K562 (cell line): Measurements from ENCODE around the gene CCP110. TPM values are rescaled to one million over a fixed set of nuclear protein-coding genes. Genes with fewer than 3 reads are reported as not detected.

Source experiments
- ATAC-seq: fragments of 200-7000 bp; cut with Tn5 transposase; 3 replicates; pipeline ENCODE4 v1.9.1; 2020; ENCODE audit warnings: moderate library complexity
- BruUV-seq: library from RNA; stranded (reverse); fragments of 400-500 nt; replicated peaks from 2 replicates; lab custom pipeline; 2021; lab: Mats Ljungman, UMichigan
- CTCF ChIA-PET: fragments of 300-600 bp; formaldehyde crosslinking; extraction: SDS; loops from one replicate; lab custom pipeline; 2021; ENCODE audit warnings: low intra/inter-chr PET ratio; lab: Yijun Ruan, JAX
- POLR2A ChIA-PET: fragments of 300-600, 350-650 bp; sonication (Branson Sonifier 250); formaldehyde crosslinking; extraction: SDS; loops from one replicate; lab custom pipeline; 2021; ENCODE audit warnings: antibody characterized with exemption, inconsistent platforms; lab: Yijun Ruan, JAX
- DNase-seq, 4 experiments: peaks; one replicate each; pipeline versions ENCODE4 v3.0.0 to v3.0.0-alpha.2; 2011 to 2018; ENCODE audit warnings: low spot score in 3 of 4, mixed read lengths in 3 of 4; ENCODE audit errors: extremely low read depth in 1 of 4
- FAIRE-seq: peaks from 2 replicates; lab custom pipeline; 2011; peaks lifted over from hg19 to GRCh38; lab: Jason Lieb, UNC
- H2AFZ ChIP-seq: 2 replicates; pipeline ENCODE4 v1.6.0; 2011; ENCODE audit warnings: low read depth, low read length, control low read depth, inconsistent platforms
- H3K27ac ChIP-seq: fragments of 200-600 bp; 3 replicates; pipeline ENCODE4 v1.8.0; 2011; ENCODE audit warnings: low read depth, mild to moderate bottlenecking, control low read depth, inconsistent platforms, low read length, moderate library complexity, mixed read lengths; ENCODE audit errors: extremely low read depth
- H3K27me3 ChIP-seq, 2 experiments: fragments of 300-600 bp in 1 of 2; 2 replicates in 1 of 2; 3 replicates in 1 of 2; pipeline versions ENCODE4 v1.6.0 to v1.8.0; 2011; ENCODE audit warnings: inconsistent platforms in 2 of 2, low read length in 2 of 2, mild to moderate bottlenecking in 1 of 2, mixed read lengths in 1 of 2, moderate library complexity in 1 of 2; ENCODE audit not compliant: control insufficient read depth in 2 of 2, insufficient read depth in 2 of 2
- H3K36me3 ChIP-seq: fragments of 300-600 bp; 3 replicates; pipeline ENCODE4 v1.8.0; 2011; ENCODE audit warnings: mild to moderate bottlenecking, low read length, inconsistent platforms; ENCODE audit not compliant: control insufficient read depth, insufficient read depth
- H3K4me1 ChIP-seq, 2 experiments: fragments of 200-600 bp in 1 of 2; replicated peaks in 1 of 2; 2 replicates in 1 of 2; 3 replicates in 1 of 2; pipeline versions ENCODE4 v1.5.1 to v1.8.0; 2011; ENCODE audit warnings: inconsistent platforms in 2 of 2, low read length in 2 of 2, mild to moderate bottlenecking in 1 of 2, mixed read lengths in 1 of 2, moderate library complexity in 1 of 2; ENCODE audit not compliant: control insufficient read depth in 2 of 2, insufficient read depth in 2 of 2
- H3K4me2 ChIP-seq: 2 replicates; pipeline ENCODE4 v1.6.1; 2011; ENCODE audit warnings: low read length, control low read depth, inconsistent platforms, mixed read lengths; ENCODE audit not compliant: insufficient read depth
- H3K4me3 ChIP-seq: fragments of 200-600 bp; sonication (generic), shearing (Covaris generic); 2 replicates; pipeline ENCODE4 v1.5.1; 2016; ENCODE audit warnings: control low read depth, inconsistent platforms
- H3K79me2 ChIP-seq: fragments of 200-600 bp; 3 replicates; pipeline ENCODE4 v1.8.0; 2011; ENCODE audit warnings: low read length, inconsistent platforms; ENCODE audit not compliant: control insufficient read depth, insufficient read depth
- H3K9ac ChIP-seq, 2 experiments: 2 replicates each; pipeline versions ENCODE4 v1.6.0 to v1.6.1; 2011; ENCODE audit warnings: low read depth in 2 of 2, low read length in 2 of 2, control low read depth in 1 of 2, inconsistent platforms in 1 of 2, mild to moderate bottlenecking in 1 of 2, mixed read lengths in 1 of 2; ENCODE audit not compliant: insufficient read depth in 1 of 2
- H3K9me1 ChIP-seq: one replicate; pipeline ENCODE4 v1.6.0; 2011; ENCODE audit warnings: inconsistent platforms, mild to moderate bottlenecking, low read length, moderate library complexity; ENCODE audit not compliant: control insufficient read depth, insufficient read depth
- H3K9me3 ChIP-seq: replicated peaks from 2 replicates; pipeline ENCODE4 v1.5.1; 2011; ENCODE audit warnings: low read depth, low read length, inconsistent platforms; ENCODE audit not compliant: control insufficient read depth, insufficient read depth
- H4K20me1 ChIP-seq: replicated peaks from 2 replicates; pipeline ENCODE4 v1.6.1; 2011; ENCODE audit warnings: low read length, inconsistent platforms, mixed read lengths; ENCODE audit not compliant: control insufficient read depth, insufficient read depth
- MAZ ChIP-seq, 2 experiments: fragments of 450-650 bp in 1 of 2; sonication (generic) in 1 of 2; formaldehyde crosslinking; IDR thresholded peaks in 1 of 2; conservative IDR thresholded peaks in 1 of 2; 2 replicates each; pipeline versions ENCODE4 v1.4.0 to v1.5.0; 2020; ENCODE audit warnings: mild to moderate bottlenecking in 1 of 2, missing genetic modification reagents in 1 of 2
- SRF ChIP-seq, 2 experiments: fragments of 250-450, 450-650 bp in 1 of 2; sonication (Bioruptor Pico) in 1 of 2; sonication (generic) in 1 of 2; formaldehyde crosslinking; IDR thresholded peaks; 2 replicates each; pipeline versions ENCODE4 v1.5.0 to v1.5.1; 2020 to 2022; ENCODE audit warnings: mild to moderate bottlenecking in 1 of 2, missing genetic modification reagents in 1 of 2
- WGBS: fragments of 100-300 bp; shearing (Covaris generic); methylation state at CpG from one replicate; pipeline ENCODE4 v1.1.6; 2016; ENCODE audit warnings: low coverage, mixed read lengths; ENCODE audit not compliant: insufficient coverage; ENCODE audit errors: missing lambda C conversion rate; 5-methylcytosine and 5-hydroxymethylcytosine counted together
- in situ Hi-C: fragments of 300-500 bp; cut with MboI; formaldehyde crosslinking; loops from 4 replicates; pipeline ENCODE4 v1.15.0; 2018; ENCODE audit warnings: inconsistent platforms, mixed read lengths
- intact Hi-C: fragments of 100-400 bp; cut with micrococcal nuclease; formaldehyde crosslinking; loops from 2 replicates; pipeline ENCODE4 v1.14.2; 2022
- polyA plus RNA-seq, 8 experiments: library from polyadenylated mRNA; depleted of rRNA in 4 of 8; stranded (reverse) in 5 of 8; unstranded in 3 of 8; fragments of >200 nt; fragmentation: Nextera tagmentation in 2 of 8; fragmentation: Illumina TruSeq in 1 of 8; extraction: Ambion mirVana in 2 of 8; extraction: Trizol in 1 of 8; gene quantifications; 2 replicates each; pipeline versions ENCODE4 v1.2.1 to v1.2.3, GENCODE V29; 2011 to 2014; ENCODE audit warnings: inconsistent platforms in 1 of 8, missing spikeins in 1 of 8
- total RNA-seq, 7 experiments: library from RNA; depleted of rRNA in 6 of 7; stranded (reverse); fragments of >200 nt in 6 of 7; fragmentation: Illumina TruSeq in 2 of 7; extraction: Trizol in 2 of 7; gene quantifications; 2 replicates each; pipeline versions ENCODE4 v1.2.1 to v1.2.3, GENCODE V29; 2011 to 2021; ENCODE audit warnings: low replicate concordance in 1 of 7
- TF ChIP-seq, protein P1 (sequence below): fragments of 450-650 bp; IDR thresholded peaks from 2 replicates; pipeline ENCODE4 v1.6.1; 2016; ENCODE audit warnings: mild to moderate bottlenecking, moderate library complexity
- TF ChIP-seq, protein P2 (sequence below): fragments of 250-450 bp; sonication (Bioruptor Pico); IDR thresholded peaks from 2 replicates; pipeline ENCODE4 v1.4.0; 2020; ENCODE audit warnings: mild to moderate bottlenecking, moderate library complexity
- TF ChIP-seq, protein P3 (sequence below): sonication (generic); formaldehyde crosslinking; IDR thresholded peaks from 2 replicates; pipeline ENCODE4 v1.5.0; 2020; ENCODE audit warnings: missing genetic modification reagents

Gene CCP110
- total and polyA plus RNA-seq, 9 of the 15 experiments (the other 6 are each of a cell fraction or from before 2014, with no cell fraction given) = 3.5 to 16.1 (median 12.1) TPM

DNA sequence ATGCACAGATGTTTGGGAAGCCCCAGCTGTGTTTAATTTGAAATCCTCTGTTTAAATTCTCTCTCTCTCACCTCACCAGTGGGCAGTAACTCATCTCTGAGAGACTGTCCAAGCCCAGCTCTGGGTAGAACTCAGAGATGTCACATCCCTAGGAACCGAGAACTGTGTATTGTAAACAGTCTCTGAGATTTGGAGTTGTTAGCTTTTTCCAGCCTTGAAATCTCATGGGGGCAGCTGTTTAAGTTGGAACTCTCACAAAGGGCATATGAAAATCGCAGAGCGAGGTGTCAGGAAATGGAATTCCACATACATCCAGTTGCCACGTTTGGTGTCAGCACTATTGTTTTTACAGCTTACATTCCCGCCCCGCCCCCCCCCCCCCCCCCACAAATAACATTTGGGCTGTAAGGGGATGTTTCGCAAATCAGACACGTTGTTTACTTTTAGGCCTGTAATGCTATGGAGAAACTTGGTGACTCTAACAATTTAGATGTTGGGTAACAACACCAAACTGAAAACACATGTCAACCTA is 66.1 kb downstream of the CCP110 start:
- Histone ChIP-seq H3K36me3 (no peaks in the 10 kb centered on the region; the same call in 2 of the 3 replicates), H3K4me3 (no peak overlapping the region), H4K20me1 (no peaks in the 10 kb centered on the region), H3K9ac (no peak overlapping the region), H3K4me1 (no peaks in the 10 kb centered on the region), H3K27ac (no peak overlapping the region), H2AFZ (no peak overlapping the region), H3K4me2 (no peak overlapping the region), H3K9me3 (no peaks in the 10 kb centered on the region), H3K27me3 (no peaks in the 10 kb centered on the region), H3K9me1 (no peaks in the 10 kb centered on the region), H3K79me2 (no peaks in the 10 kb centered on the region)
- no TSS peak for BruUV-seq
- 43% methylated on average over 6 of the region's 8 CpGs for WGBS
- ChIA-PET POLR2A (interaction anchor here (1.3 kb wide), 1 partner anchor 33 kb away, joined by 3 read pairs; no protein-coding TSS in a partner anchor), CTCF (no interaction called here)
- DNase-seq (no peak), ATAC-seq (no peak), FAIRE-seq (no peak)
- intact Hi-C loops = no loop called here
- in situ Hi-C loops = loop anchor here (10.0 kb wide), 1 partner anchor 795 kb away; no protein-coding TSS in a partner anchor
- TF ChIP-seq, protein P1, sequence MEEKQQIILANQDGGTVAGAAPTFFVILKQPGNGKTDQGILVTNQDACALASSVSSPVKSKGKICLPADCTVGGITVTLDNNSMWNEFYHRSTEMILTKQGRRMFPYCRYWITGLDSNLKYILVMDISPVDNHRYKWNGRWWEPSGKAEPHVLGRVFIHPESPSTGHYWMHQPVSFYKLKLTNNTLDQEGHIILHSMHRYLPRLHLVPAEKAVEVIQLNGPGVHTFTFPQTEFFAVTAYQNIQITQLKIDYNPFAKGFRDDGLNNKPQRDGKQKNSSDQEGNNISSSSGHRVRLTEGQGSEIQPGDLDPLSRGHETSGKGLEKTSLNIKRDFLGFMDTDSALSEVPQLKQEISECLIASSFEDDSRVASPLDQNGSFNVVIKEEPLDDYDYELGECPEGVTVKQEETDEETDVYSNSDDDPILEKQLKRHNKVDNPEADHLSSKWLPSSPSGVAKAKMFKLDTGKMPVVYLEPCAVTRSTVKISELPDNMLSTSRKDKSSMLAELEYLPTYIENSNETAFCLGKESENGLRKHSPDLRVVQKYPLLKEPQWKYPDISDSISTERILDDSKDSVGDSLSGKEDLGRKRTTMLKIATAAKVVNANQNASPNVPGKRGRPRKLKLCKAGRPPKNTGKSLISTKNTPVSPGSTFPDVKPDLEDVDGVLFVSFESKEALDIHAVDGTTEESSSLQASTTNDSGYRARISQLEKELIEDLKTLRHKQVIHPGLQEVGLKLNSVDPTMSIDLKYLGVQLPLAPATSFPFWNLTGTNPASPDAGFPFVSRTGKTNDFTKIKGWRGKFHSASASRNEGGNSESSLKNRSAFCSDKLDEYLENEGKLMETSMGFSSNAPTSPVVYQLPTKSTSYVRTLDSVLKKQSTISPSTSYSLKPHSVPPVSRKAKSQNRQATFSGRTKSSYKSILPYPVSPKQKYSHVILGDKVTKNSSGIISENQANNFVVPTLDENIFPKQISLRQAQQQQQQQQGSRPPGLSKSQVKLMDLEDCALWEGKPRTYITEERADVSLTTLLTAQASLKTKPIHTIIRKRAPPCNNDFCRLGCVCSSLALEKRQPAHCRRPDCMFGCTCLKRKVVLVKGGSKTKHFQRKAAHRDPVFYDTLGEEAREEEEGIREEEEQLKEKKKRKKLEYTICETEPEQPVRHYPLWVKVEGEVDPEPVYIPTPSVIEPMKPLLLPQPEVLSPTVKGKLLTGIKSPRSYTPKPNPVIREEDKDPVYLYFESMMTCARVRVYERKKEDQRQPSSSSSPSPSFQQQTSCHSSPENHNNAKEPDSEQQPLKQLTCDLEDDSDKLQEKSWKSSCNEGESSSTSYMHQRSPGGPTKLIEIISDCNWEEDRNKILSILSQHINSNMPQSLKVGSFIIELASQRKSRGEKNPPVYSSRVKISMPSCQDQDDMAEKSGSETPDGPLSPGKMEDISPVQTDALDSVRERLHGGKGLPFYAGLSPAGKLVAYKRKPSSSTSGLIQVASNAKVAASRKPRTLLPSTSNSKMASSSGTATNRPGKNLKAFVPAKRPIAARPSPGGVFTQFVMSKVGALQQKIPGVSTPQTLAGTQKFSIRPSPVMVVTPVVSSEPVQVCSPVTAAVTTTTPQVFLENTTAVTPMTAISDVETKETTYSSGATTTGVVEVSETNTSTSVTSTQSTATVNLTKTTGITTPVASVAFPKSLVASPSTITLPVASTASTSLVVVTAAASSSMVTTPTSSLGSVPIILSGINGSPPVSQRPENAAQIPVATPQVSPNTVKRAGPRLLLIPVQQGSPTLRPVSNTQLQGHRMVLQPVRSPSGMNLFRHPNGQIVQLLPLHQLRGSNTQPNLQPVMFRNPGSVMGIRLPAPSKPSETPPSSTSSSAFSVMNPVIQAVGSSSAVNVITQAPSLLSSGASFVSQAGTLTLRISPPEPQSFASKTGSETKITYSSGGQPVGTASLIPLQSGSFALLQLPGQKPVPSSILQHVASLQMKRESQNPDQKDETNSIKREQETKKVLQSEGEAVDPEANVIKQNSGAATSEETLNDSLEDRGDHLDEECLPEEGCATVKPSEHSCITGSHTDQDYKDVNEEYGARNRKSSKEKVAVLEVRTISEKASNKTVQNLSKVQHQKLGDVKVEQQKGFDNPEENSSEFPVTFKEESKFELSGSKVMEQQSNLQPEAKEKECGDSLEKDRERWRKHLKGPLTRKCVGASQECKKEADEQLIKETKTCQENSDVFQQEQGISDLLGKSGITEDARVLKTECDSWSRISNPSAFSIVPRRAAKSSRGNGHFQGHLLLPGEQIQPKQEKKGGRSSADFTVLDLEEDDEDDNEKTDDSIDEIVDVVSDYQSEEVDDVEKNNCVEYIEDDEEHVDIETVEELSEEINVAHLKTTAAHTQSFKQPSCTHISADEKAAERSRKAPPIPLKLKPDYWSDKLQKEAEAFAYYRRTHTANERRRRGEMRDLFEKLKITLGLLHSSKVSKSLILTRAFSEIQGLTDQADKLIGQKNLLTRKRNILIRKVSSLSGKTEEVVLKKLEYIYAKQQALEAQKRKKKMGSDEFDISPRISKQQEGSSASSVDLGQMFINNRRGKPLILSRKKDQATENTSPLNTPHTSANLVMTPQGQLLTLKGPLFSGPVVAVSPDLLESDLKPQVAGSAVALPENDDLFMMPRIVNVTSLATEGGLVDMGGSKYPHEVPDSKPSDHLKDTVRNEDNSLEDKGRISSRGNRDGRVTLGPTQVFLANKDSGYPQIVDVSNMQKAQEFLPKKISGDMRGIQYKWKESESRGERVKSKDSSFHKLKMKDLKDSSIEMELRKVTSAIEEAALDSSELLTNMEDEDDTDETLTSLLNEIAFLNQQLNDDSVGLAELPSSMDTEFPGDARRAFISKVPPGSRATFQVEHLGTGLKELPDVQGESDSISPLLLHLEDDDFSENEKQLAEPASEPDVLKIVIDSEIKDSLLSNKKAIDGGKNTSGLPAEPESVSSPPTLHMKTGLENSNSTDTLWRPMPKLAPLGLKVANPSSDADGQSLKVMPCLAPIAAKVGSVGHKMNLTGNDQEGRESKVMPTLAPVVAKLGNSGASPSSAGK = no peak
- TF ChIP-seq, protein P2, sequence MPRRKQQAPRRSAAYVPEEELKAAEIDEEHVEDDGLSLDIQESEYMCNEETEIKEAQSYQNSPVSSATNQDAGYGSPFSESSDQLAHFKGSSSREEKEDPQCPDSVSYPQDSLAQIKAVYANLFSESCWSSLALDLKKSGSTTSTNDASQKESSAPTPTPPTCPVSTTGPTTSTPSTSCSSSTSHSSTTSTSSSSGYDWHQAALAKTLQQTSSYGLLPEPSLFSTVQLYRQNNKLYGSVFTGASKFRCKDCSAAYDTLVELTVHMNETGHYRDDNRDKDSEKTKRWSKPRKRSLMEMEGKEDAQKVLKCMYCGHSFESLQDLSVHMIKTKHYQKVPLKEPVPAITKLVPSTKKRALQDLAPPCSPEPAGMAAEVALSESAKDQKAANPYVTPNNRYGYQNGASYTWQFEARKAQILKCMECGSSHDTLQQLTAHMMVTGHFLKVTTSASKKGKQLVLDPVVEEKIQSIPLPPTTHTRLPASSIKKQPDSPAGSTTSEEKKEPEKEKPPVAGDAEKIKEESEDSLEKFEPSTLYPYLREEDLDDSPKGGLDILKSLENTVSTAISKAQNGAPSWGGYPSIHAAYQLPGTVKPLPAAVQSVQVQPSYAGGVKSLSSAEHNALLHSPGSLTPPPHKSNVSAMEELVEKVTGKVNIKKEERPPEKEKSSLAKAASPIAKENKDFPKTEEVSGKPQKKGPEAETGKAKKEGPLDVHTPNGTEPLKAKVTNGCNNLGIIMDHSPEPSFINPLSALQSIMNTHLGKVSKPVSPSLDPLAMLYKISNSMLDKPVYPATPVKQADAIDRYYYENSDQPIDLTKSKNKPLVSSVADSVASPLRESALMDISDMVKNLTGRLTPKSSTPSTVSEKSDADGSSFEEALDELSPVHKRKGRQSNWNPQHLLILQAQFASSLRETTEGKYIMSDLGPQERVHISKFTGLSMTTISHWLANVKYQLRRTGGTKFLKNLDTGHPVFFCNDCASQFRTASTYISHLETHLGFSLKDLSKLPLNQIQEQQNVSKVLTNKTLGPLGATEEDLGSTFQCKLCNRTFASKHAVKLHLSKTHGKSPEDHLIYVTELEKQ (CRISPR knock-in tag) = no peak
- TF ChIP-seq MAZ (CRISPR knock-in tag; conservative IDR thresholded peaks at IDR 0.05 in 1 of 2, IDR thresholded peaks at IDR 0.05 in 1 of 2) (no peak), SRF (CRISPR knock-in tag; IDR thresholded peaks at IDR 0.05) (no peak)
- TF ChIP-seq, protein P3, sequence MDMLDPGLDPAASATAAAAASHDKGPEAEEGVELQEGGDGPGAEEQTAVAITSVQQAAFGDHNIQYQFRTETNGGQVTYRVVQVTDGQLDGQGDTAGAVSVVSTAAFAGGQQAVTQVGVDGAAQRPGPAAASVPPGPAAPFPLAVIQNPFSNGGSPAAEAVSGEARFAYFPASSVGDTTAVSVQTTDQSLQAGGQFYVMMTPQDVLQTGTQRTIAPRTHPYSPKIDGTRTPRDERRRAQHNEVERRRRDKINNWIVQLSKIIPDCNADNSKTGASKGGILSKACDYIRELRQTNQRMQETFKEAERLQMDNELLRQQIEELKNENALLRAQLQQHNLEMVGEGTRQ (CRISPR knock-in tag) = no peak
